NB4 (cell line): Measurements from ENCODE around the gene MRPL42.

Experiments
- CTCF ChIP-seq: IDR thresholded peaks from one replicate; pipeline ENCODE4 v1.5.1; 2012; ENCODE audit warnings: low read depth, low read length
- POLR2A ChIP-seq: IDR thresholded peaks from 2 replicates; pipeline ENCODE4 v1.6.1; 2011; ENCODE audit warnings: mild to moderate bottlenecking; ENCODE audit not compliant: insufficient read length; ENCODE audit errors: extremely low read depth

- TF ChIP-seq CTCF (no peak), POLR2A (no peak)
Measured at GRCh38 chr12:93449277-93449676, 18.0 kb upstream of the MRPL42 start.
